Tibial nerve (tissue), 4 donors: ENCODE measurements around the gene PDE3B.

Source experiments
- EP300 ChIP-seq, 2 donors: sonication (generic); formaldehyde crosslinking; IDR thresholded peaks; one replicate each; pipeline ENCODE4 v1.6.1; 2017; ENCODE audit warnings: antibody characterized with exemption in 2 of 2, mild to moderate bottlenecking in 1 of 2
- POLR2A ChIP-seq, 2 donors: fragments of 450-650 bp; IDR thresholded peaks; one replicate each; pipeline ENCODE4 v1.6.1; 2017; ENCODE audit warnings: antibody characterized with exemption in 2 of 2, mild to moderate bottlenecking in 2 of 2, moderate library complexity in 2 of 2
- TF ChIP-seq, protein P1 (sequence below), 5 experiments: fragments of 200-600 bp in 3 of 5; fragments of 450-650 bp in 2 of 5; sonication (generic) in 3 of 5; IDR thresholded peaks; one replicate each; pipeline ENCODE4 v1.5.1; 2016 to 2019; ENCODE audit warnings: antibody characterized with exemption in 5 of 5, mild to moderate bottlenecking in 3 of 5, moderate library complexity in 2 of 5

DNA sequence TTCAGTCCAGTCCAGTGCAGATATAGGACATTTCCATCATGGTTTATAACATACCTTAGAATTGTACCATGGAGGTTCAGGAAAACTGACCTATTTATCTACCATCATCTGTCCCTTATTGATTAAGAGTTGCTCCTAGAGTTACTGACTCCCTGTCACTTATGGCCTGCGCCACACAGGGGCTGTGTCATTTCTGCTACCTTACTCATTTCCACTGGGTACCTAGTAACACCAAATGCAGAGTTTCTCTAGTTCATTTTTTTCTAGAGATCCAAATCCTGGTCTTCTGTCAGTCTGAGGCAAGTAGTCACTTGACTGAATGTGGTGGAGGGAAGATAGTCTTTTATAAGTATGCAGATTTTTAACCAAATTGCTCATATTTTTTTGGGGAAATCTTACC lies 59.2 kb downstream of the PDE3B start:
- TF ChIP-seq, protein P1, sequence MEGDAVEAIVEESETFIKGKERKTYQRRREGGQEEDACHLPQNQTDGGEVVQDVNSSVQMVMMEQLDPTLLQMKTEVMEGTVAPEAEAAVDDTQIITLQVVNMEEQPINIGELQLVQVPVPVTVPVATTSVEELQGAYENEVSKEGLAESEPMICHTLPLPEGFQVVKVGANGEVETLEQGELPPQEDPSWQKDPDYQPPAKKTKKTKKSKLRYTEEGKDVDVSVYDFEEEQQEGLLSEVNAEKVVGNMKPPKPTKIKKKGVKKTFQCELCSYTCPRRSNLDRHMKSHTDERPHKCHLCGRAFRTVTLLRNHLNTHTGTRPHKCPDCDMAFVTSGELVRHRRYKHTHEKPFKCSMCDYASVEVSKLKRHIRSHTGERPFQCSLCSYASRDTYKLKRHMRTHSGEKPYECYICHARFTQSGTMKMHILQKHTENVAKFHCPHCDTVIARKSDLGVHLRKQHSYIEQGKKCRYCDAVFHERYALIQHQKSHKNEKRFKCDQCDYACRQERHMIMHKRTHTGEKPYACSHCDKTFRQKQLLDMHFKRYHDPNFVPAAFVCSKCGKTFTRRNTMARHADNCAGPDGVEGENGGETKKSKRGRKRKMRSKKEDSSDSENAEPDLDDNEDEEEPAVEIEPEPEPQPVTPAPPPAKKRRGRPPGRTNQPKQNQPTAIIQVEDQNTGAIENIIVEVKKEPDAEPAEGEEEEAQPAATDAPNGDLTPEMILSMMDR (IDR thresholded peaks at IDR 0.05), result no peak
- TF ChIP-seq EP300 (IDR thresholded peaks at IDR 0.05) (no peak), POLR2A (IDR thresholded peaks at IDR 0.05) (no peak)
